VCaP (cell line): Measurements from ENCODE around the gene CDPF1.

Experiments
- H3K27ac ChIP-seq: fragments of 450-650 bp; 2 replicates; pipeline ENCODE4 v1.5.1; 2017
- TF ChIP-seq, protein P1 (sequence below): fragments of 450-650 bp; conservative IDR thresholded peaks from 2 replicates; pipeline ENCODE4 v1.5.1; 2017; ENCODE audit warnings: mild to moderate bottlenecking, moderate library complexity

The CDPF1 gene

DNA sequence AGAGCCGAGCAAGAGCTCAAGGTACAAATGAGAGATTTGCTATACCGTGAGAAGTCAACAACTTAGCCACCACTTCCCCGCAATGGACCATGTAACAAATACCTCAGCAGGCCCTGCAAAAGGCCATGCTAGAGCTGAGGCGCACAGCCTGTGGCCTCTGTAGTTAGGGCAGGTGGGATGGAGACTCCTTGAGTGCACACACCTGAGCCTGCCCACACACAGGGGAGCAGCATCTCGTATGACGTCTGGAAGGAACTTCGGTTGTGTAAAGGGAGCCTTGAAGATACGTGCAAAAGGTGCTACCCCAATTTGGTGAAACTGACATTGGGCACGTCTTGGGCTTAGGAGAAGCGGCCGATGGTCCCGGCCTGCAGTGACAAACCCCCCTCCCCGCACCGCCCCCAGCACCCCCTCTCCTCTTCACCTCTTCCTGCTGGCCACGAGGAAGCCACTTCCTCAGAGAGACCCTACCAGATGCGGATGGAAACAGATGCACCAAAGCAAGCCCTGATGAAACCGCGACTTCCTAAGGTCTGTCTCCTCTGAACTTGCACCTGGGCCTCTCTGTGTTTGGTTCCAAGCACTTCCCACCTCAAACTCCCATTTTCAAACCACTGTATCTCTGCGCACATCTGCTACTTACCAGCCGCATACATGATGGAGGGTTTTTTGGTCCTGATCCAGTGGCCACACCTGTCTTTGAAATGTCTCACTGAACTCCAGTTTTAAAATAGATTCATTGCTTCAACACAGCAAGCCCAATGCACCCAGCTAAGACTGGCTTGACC is 10.6 kb downstream of the CDPF1 start:
- H3K27ac ChIP-seq, result no peak overlapping the region
- TF ChIP-seq, protein P1, sequence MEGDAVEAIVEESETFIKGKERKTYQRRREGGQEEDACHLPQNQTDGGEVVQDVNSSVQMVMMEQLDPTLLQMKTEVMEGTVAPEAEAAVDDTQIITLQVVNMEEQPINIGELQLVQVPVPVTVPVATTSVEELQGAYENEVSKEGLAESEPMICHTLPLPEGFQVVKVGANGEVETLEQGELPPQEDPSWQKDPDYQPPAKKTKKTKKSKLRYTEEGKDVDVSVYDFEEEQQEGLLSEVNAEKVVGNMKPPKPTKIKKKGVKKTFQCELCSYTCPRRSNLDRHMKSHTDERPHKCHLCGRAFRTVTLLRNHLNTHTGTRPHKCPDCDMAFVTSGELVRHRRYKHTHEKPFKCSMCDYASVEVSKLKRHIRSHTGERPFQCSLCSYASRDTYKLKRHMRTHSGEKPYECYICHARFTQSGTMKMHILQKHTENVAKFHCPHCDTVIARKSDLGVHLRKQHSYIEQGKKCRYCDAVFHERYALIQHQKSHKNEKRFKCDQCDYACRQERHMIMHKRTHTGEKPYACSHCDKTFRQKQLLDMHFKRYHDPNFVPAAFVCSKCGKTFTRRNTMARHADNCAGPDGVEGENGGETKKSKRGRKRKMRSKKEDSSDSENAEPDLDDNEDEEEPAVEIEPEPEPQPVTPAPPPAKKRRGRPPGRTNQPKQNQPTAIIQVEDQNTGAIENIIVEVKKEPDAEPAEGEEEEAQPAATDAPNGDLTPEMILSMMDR, result no peak

DNA sequence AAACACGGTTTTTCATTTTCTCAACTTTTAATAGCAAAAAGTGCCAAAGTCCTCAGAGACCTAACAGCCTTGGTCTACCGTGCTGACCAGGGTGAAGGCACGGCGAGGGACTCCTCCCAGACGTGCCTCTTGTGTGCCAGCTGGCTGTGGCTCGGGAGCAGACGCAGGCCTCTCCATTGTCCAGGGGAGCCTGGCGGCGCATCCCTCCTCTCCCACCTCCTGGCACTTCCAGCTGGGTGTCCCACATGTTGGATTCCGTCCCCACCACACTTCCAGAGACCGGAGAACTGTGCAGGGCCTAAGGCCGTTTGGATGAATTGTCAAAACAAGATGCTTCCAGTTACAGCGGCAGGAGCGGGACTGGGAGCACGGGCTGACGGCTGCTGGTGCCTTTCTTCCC is 11.6 kb downstream of the CDPF1 start:
- TF ChIP-seq, protein P1, result no peak
- H3K27ac ChIP-seq, result no peak overlapping the region

DNA sequence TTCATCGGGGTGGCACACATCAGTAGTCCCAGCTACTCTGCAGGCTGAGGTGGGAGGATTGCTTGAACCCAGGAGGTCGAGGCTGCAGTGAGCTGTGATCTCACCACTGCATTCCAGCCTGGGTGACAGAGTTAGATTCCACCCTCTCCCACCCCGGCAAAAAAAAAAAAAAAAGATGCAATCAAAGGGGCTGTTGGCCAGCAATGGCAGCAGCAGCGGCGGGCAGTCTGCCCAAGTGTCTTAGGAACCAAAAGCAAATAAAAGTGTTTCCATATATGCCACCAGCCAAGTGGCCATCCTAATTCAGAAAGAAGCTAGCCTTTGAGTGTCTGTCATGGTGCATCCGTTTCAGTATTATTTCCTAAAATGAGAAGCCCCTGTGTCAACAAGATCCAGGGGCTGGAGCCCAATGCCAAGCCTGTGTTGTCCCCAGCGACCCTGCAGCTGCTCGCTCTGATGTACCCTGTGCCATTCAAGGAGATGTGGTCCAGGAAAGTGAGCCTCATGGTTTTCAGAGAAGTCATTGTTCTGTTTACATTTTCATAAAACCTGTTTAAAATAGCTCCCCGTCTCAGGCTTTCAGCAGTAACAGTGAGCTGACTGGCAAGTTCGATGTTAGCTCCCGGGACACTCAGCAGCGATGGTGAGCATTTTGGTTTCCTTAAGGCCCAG is 12.5 kb downstream of the CDPF1 start:
- TF ChIP-seq, protein P1, result no peak
- no peak overlapping the region for H3K27ac ChIP-seq

DNA sequence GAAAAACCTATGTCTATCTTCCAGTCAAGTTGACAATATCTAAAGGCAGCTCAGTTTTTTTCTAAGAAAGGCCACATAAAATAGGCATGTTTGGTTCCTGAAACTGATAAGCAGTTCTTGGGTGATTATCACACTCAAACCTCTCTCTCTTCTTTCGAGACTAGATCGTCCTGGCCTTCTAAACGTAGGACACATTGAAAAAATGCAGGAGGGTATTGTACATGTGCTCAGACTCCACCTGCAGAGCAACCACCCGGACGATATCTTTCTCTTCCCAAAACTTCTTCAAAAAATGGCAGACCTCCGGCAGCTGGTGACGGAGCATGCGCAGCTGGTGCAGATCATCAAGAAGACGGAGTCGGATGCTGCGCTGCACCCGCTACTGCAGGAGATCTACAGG is 15.1 kb downstream of the CDPF1 start:
- TF ChIP-seq, protein P1, result no peak
- no peak overlapping the region for H3K27ac ChIP-seq

DNA sequence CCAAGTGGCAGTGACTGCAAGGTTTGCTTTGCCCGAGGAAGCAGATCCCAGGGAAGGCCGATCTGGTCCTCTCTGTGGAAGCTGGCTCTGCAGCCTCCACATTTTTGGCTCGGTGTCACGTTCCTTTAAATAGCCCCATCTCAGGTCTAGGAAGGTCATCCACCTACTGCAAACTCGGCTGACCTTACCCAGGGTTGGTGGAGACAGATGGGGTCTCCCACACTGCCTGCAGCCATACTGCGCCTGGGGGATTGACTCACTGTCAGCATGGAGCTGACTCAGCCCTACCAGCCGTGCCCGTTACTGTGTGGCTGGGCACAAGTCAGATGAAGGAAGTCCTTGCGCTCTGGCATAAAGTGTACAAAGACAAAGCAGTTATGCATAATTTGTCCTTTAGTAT is 16.9 kb downstream of the CDPF1 start:
- no peak overlapping the region for H3K27ac ChIP-seq
- TF ChIP-seq, protein P1, result no peak

DNA sequence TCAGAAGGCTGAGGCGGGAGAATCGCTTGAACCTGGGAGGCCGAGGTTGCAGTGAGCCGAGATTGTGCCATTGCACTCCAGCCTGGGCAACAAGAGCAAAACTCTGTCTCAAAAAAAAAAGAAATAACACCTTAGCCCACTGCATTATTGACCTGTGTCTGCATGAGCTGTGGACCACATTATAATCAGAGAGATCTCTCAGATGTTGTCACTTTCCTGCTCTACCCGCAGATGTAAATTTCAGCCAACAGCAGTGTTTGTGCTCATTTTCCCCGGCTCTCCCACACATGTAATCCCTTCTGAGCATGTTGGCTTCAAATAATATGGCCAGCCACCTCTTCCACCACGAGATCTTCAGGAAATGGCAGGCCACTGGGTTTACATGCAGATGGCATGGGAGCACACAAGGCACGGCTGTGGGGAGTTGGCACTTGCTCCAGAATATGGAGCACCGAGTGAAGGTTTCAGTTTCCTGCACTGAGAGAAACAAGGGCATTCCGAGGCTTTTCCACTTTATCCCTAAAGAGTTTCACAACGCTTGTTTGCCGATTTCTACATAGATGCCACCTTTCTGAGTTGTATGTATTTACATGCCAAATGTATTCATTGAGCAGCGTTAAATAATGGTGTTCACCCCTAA is 19.7 kb downstream of the CDPF1 start:
- H3K27ac ChIP-seq, result no peak overlapping the region
- TF ChIP-seq, protein P1, result no peak

DNA sequence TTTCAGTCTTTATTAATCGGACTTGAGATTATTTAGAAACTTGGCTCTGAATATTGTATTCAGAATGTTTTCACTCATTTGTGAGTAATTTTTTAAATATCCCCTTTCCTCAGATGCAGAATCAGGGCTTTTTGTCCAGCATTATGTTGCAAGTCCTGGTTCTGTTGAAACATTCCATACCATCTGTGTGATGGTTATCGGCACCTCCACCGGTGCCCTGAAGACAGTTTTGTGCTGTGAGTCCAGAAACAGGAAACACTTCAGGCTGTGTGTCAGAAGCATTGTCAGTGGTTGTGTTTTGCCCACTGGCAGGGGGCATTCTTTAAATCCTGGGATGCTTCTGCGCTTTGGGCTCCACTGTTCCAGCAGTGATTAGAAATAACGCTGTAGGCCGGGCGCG is 20.4 kb downstream of the CDPF1 start:
- no peak overlapping the region for H3K27ac ChIP-seq
- TF ChIP-seq, protein P1, result no peak
